HG03469 (cell line): ENCODE measurements around the gene CCDC40.
"Not testable (repeated sequence)": the region's sequence is repeated elsewhere in the genome, so short reads cannot be mapped to it uniquely, and the experiment has no call there.

Experiments used
- ATAC-seq: cut with Tn5 transposase; IDR thresholded peaks from one replicate; pipeline ENCODE4 v1.9.1; 2021; ENCODE audit warnings: mild to moderate bottlenecking, moderate library complexity, moderate number of reproducible peaks; ENCODE audit not compliant: unreplicated experiment

CCDC40 gene

DNA sequence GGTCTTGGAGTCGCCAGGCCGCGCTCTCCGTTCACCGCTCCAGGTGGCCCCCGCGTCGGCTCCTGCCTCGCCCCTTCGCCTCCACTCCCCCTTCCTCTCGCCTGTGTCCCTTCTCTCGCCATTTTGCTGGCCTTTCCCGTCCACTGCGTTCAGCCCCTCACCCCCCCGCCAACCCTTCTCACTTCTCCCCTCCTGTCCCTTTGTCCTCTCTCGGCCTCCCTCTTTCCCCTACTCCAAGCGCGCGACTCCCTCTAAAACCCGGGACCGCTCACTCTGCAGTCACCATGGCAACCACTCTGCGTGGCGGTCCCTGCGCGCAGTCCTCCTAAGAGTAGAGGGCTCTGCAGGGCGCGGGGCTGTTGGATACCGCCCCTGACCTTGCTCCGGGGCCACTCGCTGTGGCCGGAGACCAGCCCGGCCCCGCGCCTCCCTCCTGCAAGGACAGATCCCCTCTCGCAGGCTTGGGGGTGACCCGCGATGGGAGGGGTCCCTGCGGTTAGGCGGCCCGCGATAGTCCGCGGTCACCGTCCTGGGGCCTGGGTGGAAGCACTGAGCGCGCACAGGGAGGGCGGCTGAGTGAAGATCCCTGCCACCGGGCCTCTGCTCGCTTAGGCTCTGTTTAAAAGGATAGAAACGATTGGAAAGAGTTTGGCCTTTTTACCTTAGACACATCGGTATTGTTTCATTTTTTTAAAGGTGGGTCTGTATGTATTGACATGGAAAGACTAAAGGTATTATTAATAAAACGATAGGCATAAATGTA lies 454 bp downstream of the CCDC40 start:
- ATAC-seq, result no peak

GRCh38 chr17:80043963-80044362 lies 7.5 kb downstream of the CCDC40 start:
- ATAC-seq, result no peak

DNA sequence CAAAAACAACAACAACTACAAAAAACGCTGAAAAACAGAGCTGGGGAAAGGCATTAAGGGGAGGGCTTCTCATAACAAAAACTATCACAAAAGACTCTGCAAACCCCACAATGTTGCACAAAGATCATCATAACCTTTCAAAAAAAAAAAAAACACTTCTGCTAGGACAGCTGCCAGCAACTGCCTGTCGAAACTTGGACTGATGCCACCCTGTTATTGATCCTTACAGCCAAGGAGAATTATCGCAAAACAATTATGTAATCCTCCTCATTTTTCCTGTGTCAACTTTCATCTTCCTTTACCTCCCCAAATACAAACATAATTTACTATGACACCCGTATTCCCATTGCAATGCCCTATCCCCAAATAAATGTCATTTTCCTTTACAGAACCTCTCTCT lies 9.3 kb downstream of the CCDC40 start:
- ATAC-seq, result no peak

GRCh38 chr17:80046709-80047108 lies 10.3 kb downstream of the CCDC40 start:
- ATAC-seq, result not testable (repeated sequence)

DNA sequence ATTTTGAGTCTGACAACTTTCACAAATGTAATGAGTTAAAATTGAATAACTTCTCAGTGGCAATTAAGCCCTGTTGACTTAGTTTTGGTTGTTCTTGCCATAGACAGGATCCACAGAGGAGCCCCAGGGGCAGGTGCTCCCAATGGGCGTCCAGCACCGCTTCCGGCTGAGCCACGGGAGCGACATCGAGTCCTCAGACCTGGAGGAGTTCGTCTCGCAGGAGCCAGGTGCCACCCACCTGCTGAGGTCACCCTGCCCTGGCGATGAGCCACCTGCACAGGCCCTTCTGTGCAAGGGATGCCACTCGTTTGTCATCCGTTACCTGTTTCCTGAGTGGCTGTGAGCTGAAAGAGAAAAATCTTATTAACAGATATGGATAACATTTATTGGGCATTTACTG lies 10.7 kb downstream of the CCDC40 start:
- ATAC-seq, result no peak

- ATAC-seq, result no peak
Measured at GRCh38 chr17:80049986-80050385, 13.5 kb downstream of the CCDC40 start.

DNA sequence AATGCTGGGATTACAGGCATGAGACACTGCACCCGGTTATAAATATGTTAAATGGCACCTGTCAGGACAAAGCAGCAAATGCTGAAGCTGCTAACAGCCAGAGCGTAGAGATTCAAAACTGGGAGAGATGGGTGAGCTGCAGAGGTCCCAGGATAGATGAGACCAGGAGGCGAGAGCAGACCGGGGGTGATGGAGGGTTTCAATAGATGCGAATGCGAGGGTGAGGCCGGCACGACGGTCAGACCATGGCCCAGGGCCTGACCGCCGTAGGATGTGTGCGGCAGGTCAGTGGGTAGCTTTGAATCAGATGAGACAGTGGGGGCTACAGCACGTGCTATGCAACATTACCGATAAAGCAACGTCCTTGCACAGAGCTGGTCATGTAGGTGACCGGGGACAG lies 14.3 kb downstream of the CCDC40 start:
- no peak for ATAC-seq

DNA sequence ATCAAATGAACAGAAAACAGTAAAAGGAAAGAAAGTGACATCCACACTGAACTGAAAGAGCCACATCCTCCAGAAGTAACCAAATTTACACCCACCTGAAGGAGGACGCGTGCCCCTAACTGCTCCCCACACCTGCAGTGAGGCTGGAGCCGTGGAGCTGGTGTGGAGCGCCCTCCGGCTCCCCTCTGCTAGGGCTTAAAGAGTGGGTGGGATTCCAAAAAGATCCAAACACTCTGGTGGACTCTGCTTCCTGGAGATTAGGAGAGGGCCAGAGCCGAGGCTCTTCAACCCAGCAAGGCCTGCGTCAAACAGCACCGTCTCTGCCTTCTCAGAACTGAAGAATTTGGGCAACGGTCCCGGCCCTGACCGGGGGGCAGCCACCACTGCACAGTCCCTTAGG lies 15.2 kb downstream of the CCDC40 start:
- ATAC-seq, result no peak

GRCh38 chr17:80053102-80053501 lies 16.7 kb downstream of the CCDC40 start:
- ATAC-seq, result no peak

DNA sequence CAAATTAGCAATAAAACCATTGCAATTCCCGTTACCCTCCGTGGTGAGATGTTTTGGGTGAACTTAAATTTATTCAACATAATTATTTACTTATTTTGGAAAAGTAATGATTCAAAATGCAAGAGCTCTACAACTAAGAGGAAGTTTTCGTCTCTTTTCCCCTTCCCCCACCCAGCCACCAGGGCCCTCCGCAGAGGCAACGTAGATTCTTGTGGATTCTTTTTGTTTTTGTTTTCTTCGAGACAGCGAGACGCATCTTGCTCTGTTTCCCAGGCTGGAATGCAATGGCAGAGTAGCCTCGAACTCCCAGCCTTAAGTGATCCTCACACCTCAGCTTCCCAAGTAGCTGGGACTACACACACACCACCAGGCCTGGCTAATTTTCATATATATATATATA lies 19.2 kb downstream of the CCDC40 start:
- no peak for ATAC-seq

DNA sequence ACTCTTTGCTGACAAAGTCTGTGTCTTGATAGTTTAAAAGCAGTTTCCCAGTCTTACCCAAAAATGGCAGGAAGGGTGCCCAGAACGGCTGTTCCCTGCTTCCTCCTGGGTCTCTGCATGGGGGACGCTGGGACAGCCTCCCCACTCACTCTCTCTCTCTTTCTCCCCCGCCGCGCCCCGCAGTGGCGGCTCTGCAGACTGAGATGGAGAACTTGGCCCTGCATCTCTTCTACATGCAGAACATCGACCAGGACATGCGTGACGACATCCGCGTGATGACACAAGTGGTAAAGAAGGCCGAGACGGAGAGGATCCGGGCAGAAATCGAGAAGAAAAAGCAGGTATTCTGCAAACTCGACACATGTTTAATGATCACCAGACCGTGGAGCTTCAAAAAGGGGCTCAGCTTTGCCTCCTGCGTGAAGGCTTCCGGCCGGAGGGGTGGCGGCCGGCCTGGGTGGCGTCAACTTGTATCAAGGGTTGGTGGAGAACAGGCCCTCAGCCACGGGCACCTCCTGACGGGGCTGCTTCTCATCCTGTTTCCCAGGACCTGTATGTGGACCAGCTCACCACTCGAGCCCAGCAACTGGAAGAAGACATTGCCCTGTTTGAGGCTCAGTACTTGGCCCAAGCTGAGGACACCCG lies 22.0 kb downstream of the CCDC40 start:
- ATAC-seq, result no peak

DNA sequence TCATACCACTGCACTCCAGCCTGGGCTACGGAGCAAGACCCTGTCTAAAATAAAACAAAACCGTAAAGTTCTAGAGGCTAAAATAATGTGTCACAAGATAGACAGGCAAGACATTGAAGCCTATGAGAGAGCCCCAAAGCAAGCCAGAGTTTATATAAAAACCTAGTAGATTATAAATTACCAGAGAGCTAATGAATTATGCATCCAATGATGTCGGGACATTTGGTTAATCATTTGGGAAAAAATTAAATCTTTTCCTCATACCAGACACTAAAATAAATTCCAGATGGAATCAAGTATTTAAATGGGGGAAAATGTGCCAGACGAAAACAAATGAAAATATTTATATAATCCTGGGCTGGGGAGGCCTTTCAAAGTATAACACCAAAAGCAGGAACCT lies 24.2 kb downstream of the CCDC40 start:
- no peak for ATAC-seq

- no peak for ATAC-seq
Measured at GRCh38 chr17:80061421-80061820, 25.0 kb downstream of the CCDC40 start.

DNA sequence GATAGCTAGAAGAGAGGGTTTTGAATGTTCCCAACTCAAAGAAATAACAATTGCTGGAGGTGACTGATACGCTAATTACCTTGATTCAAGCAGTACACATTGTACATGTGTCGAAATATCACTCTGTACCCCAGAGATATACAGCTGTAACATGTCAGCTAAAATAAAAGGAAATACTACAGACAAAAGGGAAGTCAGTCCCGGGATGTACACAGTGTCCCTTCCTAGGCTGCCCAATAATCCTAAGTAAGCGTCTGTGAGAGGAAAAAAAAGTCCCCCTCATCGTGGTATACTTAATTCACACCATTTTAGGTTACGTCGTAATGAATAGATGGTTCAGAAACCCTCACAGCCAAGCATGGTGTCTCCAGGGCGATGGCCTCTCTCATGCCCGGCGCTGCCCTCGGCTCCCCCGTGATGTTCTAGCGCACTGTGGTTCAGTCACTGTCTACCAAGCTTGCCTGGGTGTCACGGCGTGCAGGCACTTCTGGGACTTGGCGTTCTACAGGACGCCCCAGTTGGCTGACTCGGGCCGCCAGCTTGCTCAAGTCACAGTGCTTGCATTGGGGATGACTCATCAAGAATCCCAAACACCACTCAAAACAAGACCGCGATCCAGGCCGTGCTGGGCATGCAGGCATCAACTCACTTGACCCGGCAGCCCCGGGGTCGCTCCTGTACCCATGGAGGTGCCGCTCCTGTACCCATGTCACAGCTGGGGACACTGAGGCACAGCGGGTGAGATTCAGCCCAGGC lies 27.6 kb downstream of the CCDC40 start:
- no peak for ATAC-seq

GRCh38 chr17:80064696-80065095 lies 28.3 kb downstream of the CCDC40 start:
- no peak for ATAC-seq

- no peak for ATAC-seq
Measured at GRCh38 chr17:80065478-80066170, 29.2 kb downstream of the CCDC40 start.

DNA sequence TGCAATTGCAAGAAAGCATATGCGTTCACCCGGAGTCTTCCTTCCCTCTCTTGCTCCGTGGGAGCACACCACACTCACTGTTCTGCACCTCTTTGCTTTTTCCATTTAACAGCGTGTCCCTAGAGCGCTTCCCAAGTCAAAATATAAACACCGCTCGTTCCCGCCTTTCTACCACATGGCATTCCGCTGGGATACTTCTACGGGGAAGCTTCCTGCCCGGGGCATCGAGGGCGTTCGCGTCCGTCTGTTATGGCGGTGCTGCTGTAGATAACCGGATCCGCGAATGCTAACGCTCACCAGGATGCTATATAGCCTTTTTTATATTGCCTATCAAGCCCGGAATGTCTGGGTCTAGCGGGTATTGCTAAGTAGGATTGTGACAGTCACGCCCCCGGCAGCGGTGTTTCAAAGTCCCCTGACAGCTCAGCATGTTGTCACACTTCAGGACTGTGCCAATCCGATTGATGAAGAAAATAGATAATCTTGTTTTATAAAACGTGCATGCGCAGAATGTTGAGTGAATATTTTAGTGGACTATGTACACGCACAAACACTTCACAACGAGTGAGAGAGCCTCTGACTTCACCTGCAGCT lies 31.0 kb downstream of the CCDC40 start:
- no peak for ATAC-seq

GRCh38 chr17:80068301-80069222 lies 32.1 kb downstream of the CCDC40 start:
- no peak for ATAC-seq

DNA sequence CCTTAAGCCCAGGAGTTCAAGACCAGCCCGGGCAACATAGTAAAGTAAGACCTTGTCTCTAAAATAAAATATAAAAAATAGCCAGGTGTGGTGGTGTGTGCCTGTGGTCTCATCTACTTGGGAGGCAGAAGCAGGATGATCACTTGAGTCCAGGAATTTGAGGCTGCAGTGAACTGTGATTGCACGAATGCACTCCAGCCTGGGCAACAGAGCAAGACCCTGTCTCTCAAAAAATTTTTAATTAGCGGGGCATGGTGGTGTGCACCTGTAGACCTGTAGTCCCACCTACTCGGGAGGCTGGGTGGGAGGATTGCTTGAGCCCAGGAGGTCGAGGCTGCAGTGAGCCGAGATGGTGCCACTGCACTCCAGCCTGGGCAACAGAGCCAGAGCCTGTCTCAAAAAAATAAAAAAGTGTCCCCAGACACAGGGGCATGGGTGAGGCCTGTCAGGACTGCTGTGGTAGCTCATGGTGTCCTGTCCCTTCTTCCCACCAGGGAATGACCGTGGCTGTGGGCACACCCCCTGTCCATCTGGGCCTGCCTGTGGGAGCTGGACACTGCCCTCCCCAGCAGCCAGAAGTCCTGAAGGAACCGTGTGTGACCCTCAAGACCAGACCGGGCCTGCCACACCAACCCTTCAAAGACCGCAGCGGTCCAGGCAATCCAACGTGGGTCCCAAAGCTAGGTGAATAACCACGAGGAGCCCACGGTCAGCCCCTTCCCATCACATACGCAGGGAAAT lies 34.1 kb downstream of the CCDC40 start:
- ATAC-seq, result no peak
